Measurements from ENCODE around the gene NAT14. TPM values are rescaled to one million over a fixed set of nuclear protein-coding genes. Genes with fewer than 3 reads are reported as not detected.

Gene NAT14
- polyA plus RNA-seq, 1 experiment = 34.8 TPM

GRCh38 chr19:55535173-55535964 is 50.4 kb downstream of the NAT14 start:
- CTCF ChIA-PET = interaction anchor here (0.7 to 1.8 kb wide), 3 partner anchors 9 to 97 kb away, joined by 3 to 4 read pairs (median 3); no protein-coding TSS in a partner anchor
- H3K4me3 ChIP-seq (ENCODE audit: low read depth, low read length) = no peak overlapping the region
- H3K36me3 ChIP-seq (ENCODE audit: control insufficient read depth, insufficient read depth, low read length) = no peaks in the 10 kb centered on the region
- H3K27me3 ChIP-seq (ENCODE audit: control insufficient read depth, insufficient read depth, low read length) = no peaks in the 10 kb centered on the region
- DNase-seq (ENCODE audit: low read depth) = no peak
- TF ChIP-seq CTCF (IDR thresholded peaks at IDR 0.05; ENCODE audit: insufficient read depth, low read depth, low read length) = no peak
- POLR2A ChIA-PET = interaction anchor here (0.6 kb wide), 1 partner anchor 58 kb away, joined by 4 read pairs; no protein-coding TSS in a partner anchor

GRCh38 chr19:55535965-55536350 is 51.0 kb downstream of the NAT14 start:
- H3K4me3 ChIP-seq (ENCODE audit: low read depth, low read length) = no peak overlapping the region
- POLR2A ChIA-PET = interaction anchor here (0.6 kb wide), 1 partner anchor 59 kb away, joined by 4 read pairs; no protein-coding TSS in a partner anchor
- CTCF ChIA-PET = interaction anchor here (0.7 to 1.8 kb wide), 3 partner anchors 10 to 97 kb away, joined by 3 to 4 read pairs (median 3); no protein-coding TSS in a partner anchor

GRCh38 chr19:55536366-55536765 is 51.4 kb downstream of the NAT14 start:
- no peak overlapping the region for H3K4me3 ChIP-seq (ENCODE audit: low read depth, low read length)
- H3K27me3 ChIP-seq (ENCODE audit: control insufficient read depth, insufficient read depth, low read length) = no peaks in the 10 kb centered on the region
- no peaks in the 10 kb centered on the region for H3K36me3 ChIP-seq (ENCODE audit: control insufficient read depth, insufficient read depth, low read length)
- TF ChIP-seq CTCF (IDR thresholded peaks at IDR 0.05; ENCODE audit: insufficient read depth, low read depth, low read length) = no peak
- no peak for DNase-seq (ENCODE audit: low read depth)
- ChIA-PET POLR2A (no interaction called here), CTCF (interaction anchor here (1.1 to 1.8 kb wide), 2 partner anchors 70 to 96 kb away, joined by 3 to 4 read pairs; no protein-coding TSS in a partner anchor)

More at GRCh38 chr19:55535965-55536350, 51.0 kb downstream of the NAT14 start:
- no peak for DNase-seq (ENCODE audit: low read depth)
- no peaks in the 10 kb centered on the region for H3K36me3 ChIP-seq (ENCODE audit: control insufficient read depth, insufficient read depth, low read length)
- TF ChIP-seq CTCF (IDR thresholded peaks at IDR 0.05; ENCODE audit: insufficient read depth, low read depth, low read length) = no peak
- no peaks in the 10 kb centered on the region for H3K27me3 ChIP-seq (ENCODE audit: control insufficient read depth, insufficient read depth, low read length)

Other genes with a start within 250 kb of the NAT14 start
- gene PPP6R1, start 226.2 kb upstream of the NAT14 start, polyA plus RNA-seq (2011; rRNA removed) = 25.9 and 42.5 TPM in 2 replicates
- 24.4 and 43.8 TPM in 2 replicates for gene HSPBP1, start 205.1 kb upstream of the NAT14 start, polyA plus RNA-seq (2011; rRNA removed)
- gene BRSK1, start 201.2 kb upstream of the NAT14 start, polyA plus RNA-seq (2011; rRNA removed) = 10.6 and 12.8 TPM in 2 replicates
- gene TMEM150B, start 159.8 kb upstream of the NAT14 start, polyA plus RNA-seq (2011; rRNA removed) = not detected in 2 replicates
- gene KMT5C, start 145.3 kb upstream of the NAT14 start, polyA plus RNA-seq (2011; rRNA removed) = 3.7 and 6.4 TPM in 2 replicates
- gene COX6B2, start 130.5 kb upstream of the NAT14 start, polyA plus RNA-seq (2011; rRNA removed) = 0.12 and 0.58 TPM in 2 replicates
- 0.02 TPM in 1 of 2 replicates, not detected in the other for gene GARIN5B, start 121.9 kb upstream of the NAT14 start, polyA plus RNA-seq (2011; rRNA removed)
- 11.9 and 16.4 TPM in 2 replicates for gene IL11, start 114.7 kb upstream of the NAT14 start, polyA plus RNA-seq (2011; rRNA removed)
- gene TMEM190, start 108.4 kb upstream of the NAT14 start, polyA plus RNA-seq (2011; rRNA removed) = 0.93 and 1.3 TPM in 2 replicates
- gene TMEM238, start 100.9 kb upstream of the NAT14 start, polyA plus RNA-seq (2011; rRNA removed) = 0.10 and 0.15 TPM in 2 replicates
- gene RPL28, start 99.3 kb upstream of the NAT14 start, polyA plus RNA-seq (2011; rRNA removed) = 485 and 838 TPM in 2 replicates
- 47.7 and 79.4 TPM in 2 replicates for gene UBE2S, start 77.4 kb upstream of the NAT14 start, polyA plus RNA-seq (2011; rRNA removed)
- not detected in 2 replicates for gene SHISA7, start 41.9 kb upstream of the NAT14 start, polyA plus RNA-seq (2011; rRNA removed)
- gene ISOC2, start 23.5 kb upstream of the NAT14 start, polyA plus RNA-seq (2011; rRNA removed) = 93.8 and 123 TPM in 2 replicates
- gene C19orf85, start 20.4 kb upstream of the NAT14 start, polyA plus RNA-seq (2011; rRNA removed) = not detected in 2 replicates
- gene ZNF628, start 8.6 kb upstream of the NAT14 start, polyA plus RNA-seq (2011; rRNA removed) = 0.36 and 0.48 TPM in 2 replicates
- gene SSC5D, start 3.2 kb downstream of the NAT14 start, polyA plus RNA-seq (2011; rRNA removed) = 5.5 and 8.2 TPM in 2 replicates
- 0.07 TPM in 1 of 2 replicates, not detected in the other for gene SBK2, start 51.9 kb downstream of the NAT14 start, polyA plus RNA-seq (2011; rRNA removed)
- gene SBK3, start 60.4 kb downstream of the NAT14 start, polyA plus RNA-seq (2011; rRNA removed) = 0.06 and 0.11 TPM in 2 replicates
- gene ZNF579, start 95.7 kb downstream of the NAT14 start, polyA plus RNA-seq (2011; rRNA removed) = 2.6 and 3.8 TPM in 2 replicates
- gene FIZ1, start 114.3 kb downstream of the NAT14 start, polyA plus RNA-seq (2011; rRNA removed) = 3.7 and 4.0 TPM in 2 replicates
- gene ZNF524, start 115.1 kb downstream of the NAT14 start, polyA plus RNA-seq (2011; rRNA removed) = 7.8 TPM in 2 replicates
- gene ZNF865, start 120.5 kb downstream of the NAT14 start, polyA plus RNA-seq (2011; rRNA removed) = 1.2 and 1.4 TPM in 2 replicates
- gene ZNF784, start 139.4 kb downstream of the NAT14 start, polyA plus RNA-seq (2011; rRNA removed) = 2.9 and 4.5 TPM in 2 replicates
- 10.3 and 12.2 TPM in 2 replicates for gene ZNF580, start 155.8 kb downstream of the NAT14 start, polyA plus RNA-seq (2011; rRNA removed)
- gene ZNF581, start 158.5 kb downstream of the NAT14 start, polyA plus RNA-seq (2011; rRNA removed) = 22.1 and 31.3 TPM in 2 replicates
- 5.5 and 8.9 TPM in 2 replicates for gene CCDC106, start 163.0 kb downstream of the NAT14 start, polyA plus RNA-seq (2011; rRNA removed)
- 152 and 170 TPM in 2 replicates for gene U2AF2, start 169.8 kb downstream of the NAT14 start, polyA plus RNA-seq (2011; rRNA removed)
- 31.4 and 60.8 TPM in 2 replicates for gene EPN1, start 190.0 kb downstream of the NAT14 start, polyA plus RNA-seq (2011; rRNA removed)